HG03565 (cell line): ENCODE data around the gene GPBP1.
"Not testable (repeated sequence)": the region's sequence is repeated elsewhere in the genome, so short reads cannot be mapped to it uniquely, and the experiment has no call there.

Experiments used
- ATAC-seq: cut with Tn5 transposase; IDR thresholded peaks from one replicate; pipeline ENCODE4 v1.9.1; 2021; ENCODE audit warnings: mild to moderate bottlenecking, moderate library complexity; ENCODE audit not compliant: unreplicated experiment

GPBP1 gene, protein sequence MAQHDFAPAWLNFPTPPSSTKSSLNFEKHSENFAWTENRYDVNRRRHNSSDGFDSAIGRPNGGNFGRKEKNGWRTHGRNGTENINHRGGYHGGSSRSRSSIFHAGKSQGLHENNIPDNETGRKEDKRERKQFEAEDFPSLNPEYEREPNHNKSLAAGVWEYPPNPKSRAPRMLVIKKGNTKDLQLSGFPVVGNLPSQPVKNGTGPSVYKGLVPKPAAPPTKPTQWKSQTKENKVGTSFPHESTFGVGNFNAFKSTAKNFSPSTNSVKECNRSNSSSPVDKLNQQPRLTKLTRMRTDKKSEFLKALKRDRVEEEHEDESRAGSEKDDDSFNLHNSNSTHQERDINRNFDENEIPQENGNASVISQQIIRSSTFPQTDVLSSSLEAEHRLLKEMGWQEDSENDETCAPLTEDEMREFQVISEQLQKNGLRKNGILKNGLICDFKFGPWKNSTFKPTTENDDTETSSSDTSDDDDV

DNA sequence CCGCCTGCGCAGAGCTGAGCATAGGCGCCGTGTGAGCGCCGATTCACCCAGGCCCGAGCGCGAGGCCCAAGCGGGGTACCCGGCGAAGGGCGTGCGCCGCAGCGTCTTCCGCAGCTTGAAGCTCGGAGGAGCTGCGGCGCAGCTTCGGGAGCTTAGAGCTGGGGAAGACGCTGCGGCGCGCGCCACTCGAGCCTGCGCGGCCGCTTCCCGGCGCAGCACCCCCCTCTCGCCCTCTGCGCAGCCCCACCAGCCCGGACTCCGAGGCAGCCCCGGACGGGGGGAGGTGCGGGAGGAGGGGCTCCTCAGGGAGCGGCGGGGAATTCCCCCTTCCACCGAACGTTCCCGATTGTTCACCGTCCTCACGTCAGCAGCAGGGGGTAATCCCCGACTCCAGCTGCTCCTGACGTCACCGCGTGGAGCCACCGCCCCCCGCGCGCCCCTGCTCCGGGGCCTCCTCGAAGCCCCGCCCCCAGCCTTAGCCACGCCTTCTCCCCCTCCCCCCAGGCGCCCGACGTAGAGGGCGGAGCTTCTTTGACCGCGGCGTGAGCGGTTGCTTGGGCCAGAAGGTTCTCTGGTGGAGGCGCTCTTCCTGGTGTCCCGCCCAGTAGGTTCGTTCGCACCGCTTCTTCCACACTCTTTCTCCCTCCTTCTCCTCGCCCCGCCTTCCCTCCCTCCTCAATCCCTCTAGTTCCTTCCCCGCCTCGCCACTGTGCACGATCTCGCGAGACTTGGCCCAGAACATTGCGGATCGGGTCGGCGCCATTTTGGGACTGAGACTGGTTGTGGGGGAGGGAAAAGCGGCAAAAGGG is at the start of gene GPBP1:
TSS of gene GPBP1 (plus strand) at position 741 of the 809 bp plus-strand sequence. CDS start 40,072 bp downstream, outside the sequence.
- peak; percentile 57 for ATAC-seq

DNA sequence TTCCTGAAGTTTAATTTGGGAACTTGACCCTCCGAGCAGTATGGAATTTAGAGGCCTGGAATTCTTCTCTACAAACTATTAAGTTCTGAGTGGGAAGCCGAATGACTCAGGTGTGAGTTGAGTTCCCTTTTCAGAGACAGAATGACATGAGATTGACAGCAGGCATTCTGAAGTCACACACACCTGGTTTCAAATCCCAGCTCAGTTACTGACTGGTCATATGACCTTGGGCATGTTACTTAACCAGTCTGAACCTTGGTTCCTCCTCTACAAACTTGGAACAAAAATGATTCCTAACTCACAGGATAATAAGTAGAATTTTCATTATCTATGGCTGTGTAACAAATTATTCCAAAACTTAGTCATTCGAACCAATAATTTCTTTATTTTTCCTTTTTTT is 45.5 kb upstream of the GPBP1 start:
- ATAC-seq: no peak

DNA sequence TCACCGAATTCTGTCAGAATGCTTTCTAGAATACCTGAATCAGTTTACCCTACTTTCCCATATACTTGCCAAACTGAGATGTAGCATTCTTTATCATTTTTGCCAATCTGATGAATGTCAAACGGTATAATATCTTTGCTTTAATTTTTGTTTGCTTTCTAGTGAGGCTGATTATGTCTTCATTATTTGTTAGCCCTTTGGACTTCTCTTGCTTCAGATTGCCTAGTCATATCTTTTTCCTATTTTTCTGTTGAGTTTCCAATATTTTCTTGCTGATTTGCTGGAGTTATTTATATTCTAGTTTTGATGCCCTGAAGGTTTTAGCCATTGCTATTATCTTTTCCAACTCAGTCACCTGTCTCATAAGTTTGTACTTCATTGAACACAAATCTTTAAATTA is 40.3 kb upstream of the GPBP1 start:
- no peak for ATAC-seq

DNA sequence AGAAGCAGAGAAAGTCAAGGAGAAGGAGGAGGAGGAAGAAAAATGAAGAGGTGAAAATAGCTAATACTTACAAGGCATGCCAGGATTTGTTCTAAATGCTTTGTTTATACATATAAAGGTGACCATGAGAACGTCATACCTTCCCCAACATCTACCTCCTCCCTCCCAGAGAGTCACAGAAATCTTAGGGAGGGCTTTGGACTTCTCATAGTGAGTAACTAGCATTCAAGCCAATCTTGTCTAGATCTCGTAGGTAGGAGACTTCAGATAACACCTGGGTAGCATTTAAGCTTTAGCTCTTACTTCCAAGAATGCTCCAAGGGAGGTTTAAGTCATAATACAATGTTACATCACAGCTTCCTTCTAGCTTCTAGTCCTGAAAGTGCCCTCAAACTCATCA is 36.5 kb upstream of the GPBP1 start:
- no peak for ATAC-seq

DNA sequence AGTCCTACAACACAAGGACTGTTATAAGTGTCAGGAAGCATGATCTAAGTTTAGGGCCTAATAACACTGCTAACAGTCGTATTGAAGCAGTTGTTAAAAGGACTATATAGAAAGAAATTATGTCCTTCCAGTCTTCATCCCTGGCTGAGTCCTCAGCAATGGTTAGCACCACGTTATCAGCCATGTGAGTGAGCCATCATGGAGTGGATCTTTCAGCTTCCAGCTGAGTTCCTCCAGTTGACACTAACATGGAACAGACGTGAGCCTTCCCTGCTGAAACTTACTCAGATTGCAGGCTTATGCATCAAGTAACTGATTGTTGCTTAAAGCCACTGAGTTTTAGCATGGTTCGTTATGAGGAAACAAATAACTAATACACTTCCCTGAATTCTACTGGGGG is 21.5 kb upstream of the GPBP1 start:
- ATAC-seq: no peak

DNA sequence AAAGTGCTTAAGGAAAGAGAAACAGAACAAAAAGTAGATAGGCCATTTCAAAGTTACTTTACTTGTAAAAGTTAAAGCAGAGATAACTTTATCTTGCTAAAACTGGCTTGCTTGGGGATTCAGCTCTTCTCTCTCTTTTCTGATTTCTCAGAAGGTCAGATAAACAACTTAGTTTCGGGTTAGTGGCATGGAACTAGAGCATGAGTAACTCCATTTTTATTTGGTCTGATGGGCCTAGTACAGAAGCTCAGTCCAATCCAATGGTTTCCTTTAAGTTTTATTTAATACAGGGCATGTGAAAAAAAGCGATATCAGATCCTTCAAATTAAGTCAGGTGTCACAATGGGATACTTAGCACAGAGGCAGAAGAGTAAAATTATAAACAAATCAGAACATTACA is 18.8 kb upstream of the GPBP1 start:
- ATAC-seq: no peak

DNA sequence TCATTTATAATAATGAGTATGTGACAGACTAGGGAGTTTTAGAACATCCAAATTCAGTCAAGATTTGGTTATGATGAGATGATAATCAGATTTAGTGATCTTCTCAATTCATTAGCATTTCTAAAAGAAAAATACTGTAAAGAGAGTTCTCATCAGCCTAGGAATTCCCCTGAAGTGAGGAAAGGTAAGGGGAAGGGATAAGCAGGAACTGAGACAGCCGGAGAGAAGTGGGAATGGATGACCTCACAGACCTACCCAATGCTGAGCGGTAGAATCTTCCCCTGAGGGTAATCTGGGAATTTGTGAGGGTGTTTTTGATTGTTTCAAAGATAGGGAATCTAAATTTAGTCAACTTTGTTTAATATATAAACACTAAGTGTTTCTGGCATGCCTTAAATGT is 16.7 kb upstream of the GPBP1 start:
- ATAC-seq: no peak

DNA sequence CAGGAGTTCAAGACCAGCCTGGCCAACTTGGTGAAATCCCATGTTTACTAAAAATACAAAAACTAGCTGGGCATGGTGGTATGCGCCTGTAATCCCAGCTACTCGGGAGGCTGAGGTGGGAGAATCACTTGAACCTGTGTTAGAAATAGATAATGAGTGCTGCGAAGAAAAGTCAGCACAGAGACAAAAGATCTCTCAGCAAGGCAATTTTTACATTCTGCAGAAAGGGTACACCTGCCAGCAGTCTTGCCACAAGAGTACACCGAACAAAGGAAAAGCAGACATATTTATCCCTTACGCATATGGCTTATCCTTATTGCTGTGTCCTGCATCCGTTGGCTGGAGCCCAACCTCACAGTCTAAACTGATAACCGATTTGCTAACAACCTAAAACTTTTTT is 16.2 kb upstream of the GPBP1 start:
- no peak for ATAC-seq

DNA sequence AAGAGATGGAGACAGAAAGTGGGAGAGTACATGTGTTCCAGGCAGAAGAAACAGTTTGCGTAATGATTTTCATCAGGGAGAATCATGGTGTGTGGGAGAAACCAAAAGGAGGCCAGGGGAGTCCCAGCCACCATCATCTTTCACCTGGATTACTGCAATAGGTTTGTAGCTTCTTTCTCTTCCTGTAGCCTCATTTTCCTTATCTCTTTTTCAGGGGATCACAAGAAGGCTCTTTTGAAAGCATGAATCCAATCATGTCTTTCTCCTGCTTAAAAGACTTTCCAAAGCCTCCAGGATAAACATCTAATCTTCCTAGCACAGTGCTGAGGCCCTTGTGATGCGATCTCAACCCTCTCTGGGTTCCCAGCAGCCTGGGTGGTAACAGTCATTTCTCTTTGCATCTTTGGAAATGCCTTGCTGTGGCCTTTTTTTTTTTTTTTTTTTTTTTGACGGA is 10.3 kb upstream of the GPBP1 start:
- ATAC-seq: no peak

DNA sequence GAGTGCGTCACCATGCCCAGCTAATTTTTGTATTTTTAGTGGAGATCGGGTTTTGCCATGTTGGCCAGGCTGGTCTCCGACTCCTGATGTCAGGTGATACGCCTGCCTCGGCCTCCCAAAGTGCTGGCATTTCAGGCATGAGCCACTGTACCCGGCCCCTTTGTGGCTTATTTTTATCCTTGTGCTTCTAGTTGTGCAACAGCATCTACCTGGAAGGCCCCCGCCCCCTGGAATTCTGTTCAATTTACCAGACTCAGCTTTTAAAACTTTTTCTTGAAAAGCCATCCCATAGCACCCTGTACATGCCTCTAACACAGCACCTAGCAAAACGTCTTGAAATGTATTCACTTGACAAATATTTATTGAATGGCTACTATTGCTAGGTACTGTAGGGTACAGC is 9.7 kb upstream of the GPBP1 start:
- no peak for ATAC-seq

DNA sequence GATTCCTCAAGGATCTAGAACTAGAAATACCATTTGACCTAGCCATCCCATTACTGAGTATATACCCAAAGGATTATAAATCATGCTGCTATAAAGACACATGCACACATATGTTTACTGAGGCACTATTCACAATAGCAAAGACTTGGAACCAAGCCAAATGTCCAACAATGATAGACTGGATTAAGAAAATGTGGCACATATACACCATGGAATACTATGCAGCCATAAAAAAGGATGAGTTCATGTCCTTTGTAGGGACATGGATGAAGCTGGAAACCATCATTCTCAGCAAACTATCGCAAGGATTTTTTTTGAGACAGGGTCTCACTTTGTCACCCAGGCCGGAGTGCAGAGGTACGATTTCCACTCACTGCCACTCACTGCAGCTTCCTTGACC is 8.7 kb upstream of the GPBP1 start:
- not testable (repeated sequence) for ATAC-seq

DNA sequence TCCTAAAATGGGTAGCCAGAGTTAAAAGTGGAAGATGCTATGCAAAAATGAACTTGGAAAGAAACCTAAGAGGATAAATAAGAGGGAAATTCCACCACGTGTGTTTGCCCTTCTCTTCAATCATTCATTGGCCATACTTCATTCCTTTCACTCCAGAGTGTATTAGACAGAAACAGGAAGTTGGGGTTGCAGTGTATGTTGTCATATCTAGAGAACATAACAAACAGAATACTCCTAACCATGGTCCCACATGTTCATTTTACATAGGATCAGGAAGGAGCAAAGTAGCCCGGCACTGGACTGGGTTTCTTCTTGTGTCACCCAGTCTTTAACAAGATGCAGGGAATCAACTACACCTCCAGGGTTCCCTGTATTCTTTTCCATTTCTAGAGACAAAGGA is 7.6 kb upstream of the GPBP1 start:
- peak; percentile 64 for ATAC-seq

DNA sequence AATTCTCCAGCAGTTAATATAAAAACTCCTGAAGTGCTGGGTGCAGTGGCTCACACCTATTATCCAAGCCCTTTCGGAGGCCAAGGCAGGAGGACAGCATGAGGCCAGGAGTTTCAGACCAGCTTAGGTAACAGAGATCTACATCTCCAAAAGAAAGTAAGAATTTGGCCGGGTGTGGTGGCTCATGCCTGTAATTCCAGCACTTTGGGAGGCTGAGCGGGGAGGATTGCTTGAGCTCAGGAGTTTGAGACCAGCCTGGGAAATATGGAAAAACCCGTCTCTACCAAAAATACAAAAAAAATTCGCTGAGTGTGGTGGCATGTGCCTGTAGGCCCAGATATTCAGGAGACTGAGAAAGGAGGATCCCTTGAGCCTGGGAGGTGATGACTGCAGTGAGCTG is 6.7 kb upstream of the GPBP1 start:
- ATAC-seq: no peak

DNA sequence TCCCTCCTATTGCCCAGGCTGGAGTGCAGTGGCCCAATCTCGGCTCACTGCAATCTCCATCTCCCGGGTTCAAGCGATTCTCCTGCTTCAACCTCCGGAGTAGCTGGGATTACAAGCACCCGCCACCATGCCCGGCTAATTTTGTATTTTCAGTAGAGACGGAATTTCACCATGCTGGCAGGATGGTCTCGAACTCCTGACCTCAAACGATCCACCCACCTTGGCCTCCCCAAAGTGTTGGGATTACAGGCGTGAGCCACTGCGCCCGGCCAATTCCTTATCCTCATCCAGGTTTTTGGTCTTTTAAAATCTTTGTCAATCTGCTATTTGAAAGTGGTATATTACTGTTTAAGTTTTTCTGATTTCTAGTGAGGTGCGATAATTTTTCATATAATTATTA is 3.7 kb upstream of the GPBP1 start:
- ATAC-seq: not testable (repeated sequence)

DNA sequence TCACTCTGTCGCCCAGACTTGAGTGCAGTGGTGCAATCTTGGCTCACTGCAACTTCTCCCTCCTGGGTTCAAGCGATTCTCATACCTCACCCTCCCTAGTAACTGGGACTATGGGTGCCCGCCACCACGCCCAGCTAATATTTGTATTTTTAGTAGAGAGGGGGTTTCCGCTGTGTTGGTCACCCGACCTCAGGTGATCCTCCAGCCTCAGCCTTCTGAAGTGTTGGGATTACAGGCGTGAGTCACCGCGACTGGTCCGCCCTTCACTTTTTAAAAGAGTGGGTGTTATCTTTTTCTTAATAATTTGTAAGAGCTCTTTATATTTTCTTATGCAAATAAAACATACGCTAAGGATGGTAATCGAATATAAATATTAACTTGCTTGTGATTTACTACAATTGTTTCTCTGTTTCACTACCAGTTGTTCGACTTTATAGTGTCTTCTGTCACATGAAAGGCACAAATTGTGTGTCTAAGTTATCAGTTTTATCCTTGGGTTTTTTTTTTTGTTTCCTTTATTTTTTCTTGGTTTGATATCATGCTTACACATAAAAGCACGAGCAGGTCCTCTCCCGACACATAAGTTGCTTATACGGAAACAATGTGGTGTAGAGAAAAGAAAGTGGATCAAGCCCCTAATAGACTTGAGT is 1.9 kb upstream of the GPBP1 start:
- no peak for ATAC-seq

DNA sequence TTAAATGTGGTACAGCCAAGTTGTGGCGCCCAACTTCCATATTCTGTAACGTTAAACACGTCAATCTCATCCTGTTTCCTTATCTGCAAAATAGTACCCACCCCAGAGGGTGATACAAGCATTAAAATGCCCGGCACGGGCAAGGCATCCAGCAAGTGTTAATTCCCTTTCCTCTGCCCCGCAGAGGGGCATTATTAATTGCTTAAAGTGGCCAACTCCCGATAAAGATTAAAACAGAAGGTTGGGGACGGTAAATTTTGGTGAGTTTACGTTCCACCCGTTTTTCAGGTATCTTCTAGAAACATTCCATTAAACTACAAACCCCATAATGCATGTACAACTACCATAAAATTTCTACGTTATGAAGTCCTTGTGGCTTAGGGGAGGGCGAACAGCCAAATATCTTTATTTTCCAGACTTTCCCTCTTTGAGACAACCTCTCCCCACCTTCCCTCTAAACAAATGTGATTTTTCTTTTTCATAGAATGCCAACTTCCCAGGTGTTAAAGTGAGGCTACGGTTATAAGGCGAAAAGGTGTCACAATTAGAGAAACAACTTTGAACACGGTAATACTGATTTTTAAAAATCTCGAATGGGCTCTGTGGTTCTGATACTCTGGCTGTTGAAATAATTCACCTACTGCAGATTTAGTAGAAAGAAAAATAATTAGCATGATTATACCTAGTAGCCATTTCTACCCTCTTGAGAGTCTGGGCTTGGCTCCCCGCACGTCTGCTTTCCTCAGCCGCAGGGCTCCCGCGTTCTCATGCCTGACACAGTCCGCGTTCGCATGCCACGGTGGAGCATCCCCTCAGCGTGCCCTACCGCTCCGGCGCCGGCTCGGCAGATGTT is 1.2 kb upstream of the GPBP1 start:
- no peak for ATAC-seq

DNA sequence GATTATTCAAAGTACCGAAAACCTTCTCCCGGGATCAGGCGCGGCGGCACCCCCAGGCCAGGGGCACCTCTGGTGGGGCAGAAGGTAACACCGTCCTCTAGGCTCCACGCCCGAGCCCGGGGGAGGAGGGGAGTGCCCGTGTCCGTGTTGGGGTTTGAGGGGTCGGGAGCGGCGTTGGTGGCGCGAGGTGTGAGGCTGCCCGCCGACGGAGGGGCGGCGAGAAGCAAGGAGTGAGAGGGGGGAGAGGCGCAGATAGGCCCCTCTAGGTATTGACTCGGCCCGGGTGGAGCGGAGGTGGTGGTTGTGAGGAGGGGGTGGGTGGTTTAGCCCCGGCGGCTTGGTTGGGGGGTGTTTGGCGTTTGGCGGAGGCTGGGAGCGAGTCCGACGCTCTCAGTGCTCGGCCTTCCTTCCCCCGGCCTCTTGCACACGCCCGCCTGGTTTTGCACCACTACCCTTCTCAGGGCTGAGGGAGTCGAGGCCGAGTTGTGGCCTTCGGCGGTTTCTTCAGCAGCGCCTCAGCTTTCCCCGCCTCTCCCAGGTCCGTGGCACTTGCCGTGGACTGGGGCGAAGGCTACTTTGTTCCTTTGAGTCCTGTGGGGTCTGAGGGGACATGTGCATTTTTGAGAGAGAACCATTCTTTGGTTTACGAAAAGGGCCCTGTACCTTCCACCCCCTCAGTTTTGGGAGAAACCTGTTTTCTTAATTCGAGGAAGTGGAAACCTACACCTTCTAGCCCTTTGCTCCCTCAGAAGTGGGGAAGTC is 450 bp downstream of the GPBP1 start:
- no peak for ATAC-seq

DNA sequence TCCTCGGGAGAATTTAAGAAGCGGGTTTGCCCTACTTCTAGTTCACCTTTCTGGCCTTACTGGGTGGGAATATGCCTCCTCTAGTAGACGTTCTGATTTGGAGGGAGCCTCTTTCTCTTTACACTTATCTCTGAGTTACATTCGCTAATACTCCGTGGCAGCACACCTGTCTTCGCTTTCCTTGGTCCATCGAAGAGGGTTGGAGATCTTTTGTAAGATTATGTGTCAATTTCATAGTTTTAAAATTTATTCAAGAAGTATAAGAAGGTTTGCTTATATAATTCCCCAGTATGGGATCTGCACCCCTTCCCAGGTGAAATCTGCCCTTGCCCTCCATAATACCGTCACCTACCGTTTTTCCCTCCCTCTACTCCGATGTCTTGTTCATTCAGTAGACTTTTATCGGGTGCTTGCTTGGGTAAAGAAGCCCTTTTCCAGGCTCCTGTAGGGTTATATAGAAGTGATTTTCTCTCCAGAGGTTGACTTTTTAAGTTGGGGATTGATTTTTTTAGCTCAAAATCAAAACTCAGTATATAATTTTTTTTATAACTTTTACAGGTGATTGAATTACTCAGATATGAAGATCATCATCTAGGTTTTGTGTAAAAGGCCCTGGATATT is 1.1 kb downstream of the GPBP1 start:
- ATAC-seq: no peak

DNA sequence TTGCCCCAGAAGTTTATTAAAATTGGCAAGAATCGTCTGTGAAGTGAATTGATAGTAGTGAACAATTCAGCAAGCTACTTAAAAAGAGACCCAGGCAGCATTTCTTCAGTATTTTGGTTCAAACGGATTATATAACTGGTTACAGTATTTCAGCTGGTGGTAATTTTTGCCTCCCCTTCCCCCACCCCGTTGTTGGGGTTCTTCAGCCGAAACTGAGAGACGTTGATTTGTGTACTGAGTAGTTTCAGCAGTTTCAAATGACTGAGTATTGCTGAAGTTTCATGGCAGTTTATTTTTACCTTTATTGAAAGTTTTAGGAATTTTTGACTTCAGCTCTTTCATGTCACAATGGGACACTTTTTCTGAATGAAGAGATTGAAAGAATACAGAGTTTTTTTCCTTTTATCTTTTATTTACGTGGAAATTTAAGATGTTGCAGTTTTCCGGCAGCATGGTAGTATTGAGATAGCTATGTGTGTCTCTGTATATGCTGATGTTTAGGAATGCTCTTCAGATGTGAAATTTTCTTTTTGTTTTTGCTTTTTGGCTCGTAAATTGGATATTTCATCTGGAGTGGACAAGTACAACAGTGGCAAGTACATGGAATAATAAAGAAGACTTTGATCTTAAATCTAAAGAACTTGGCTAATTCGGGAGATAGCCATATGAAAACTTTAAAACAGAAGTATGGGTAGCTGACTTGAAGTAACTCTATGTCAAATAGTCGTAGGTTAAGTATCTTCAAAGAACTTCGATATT is 1.9 kb downstream of the GPBP1 start:
- no peak for ATAC-seq
